HCT116 (cell line): ENCODE results near the gene CD99.

Experiments
- CEBPB ChIP-seq: IDR thresholded peaks from 2 replicates; pipeline ENCODE4 v1.6.1; 2012; ENCODE audit warnings: low read depth
- EZH2 ChIP-seq: fragments of 200-600 bp; sonication (generic); IDR thresholded peaks from 2 replicates; pipeline ENCODE4 v1.6.1; 2017; ENCODE audit warnings: antibody characterized with exemption, mixed run types
- POLR2A ChIP-seq: IDR thresholded peaks from 2 replicates; pipeline ENCODE4 v1.7.0; 2011; ENCODE audit warnings: borderline replicate concordance; ENCODE audit not compliant: insufficient read depth, insufficient read length; ENCODE audit errors: extremely low read depth
- POLR2AphosphoS5 ChIP-seq: IDR thresholded peaks from 2 replicates; pipeline ENCODE4 v1.6.1; 2011; ENCODE audit warnings: mild to moderate bottlenecking, low read depth, low read length, moderate library complexity
- RAD21 ChIP-seq: IDR thresholded peaks from 2 replicates; pipeline ENCODE4 v1.6.1; 2012; ENCODE audit warnings: low read depth, mild to moderate bottlenecking
- SP1 ChIP-seq: IDR thresholded peaks from 2 replicates; pipeline ENCODE4 v1.6.1; 2012; ENCODE audit warnings: low read depth
- SRF ChIP-seq: IDR thresholded peaks from 2 replicates; pipeline ENCODE4 v1.6.1; 2012; ENCODE audit warnings: low read depth
- TCF7L2 ChIP-seq: IDR thresholded peaks from 2 replicates; pipeline ENCODE4 v1.7.0; 2011; ENCODE audit warnings: borderline replicate concordance, inconsistent platforms; ENCODE audit not compliant: insufficient read depth, insufficient read length; ENCODE audit errors: extremely low read depth
- ZNF274 ChIP-seq: fragments of 200-500 bp; sonication (Bioruptor generic); IDR thresholded peaks from 2 replicates; pipeline ENCODE4 v1.6.1; 2014; ENCODE audit warnings: mild to moderate bottlenecking, low read depth, low read length, inconsistent platforms
- TF ChIP-seq, protein P1 (sequence below), 3 experiments: fragments of 200-600 bp in 1 of 3; sonication (generic) in 1 of 3; IDR thresholded peaks in 2 of 3; conservative IDR thresholded peaks in 1 of 3; 2 replicates each; pipeline ENCODE4 v1.5.1; 2012 to 2017; ENCODE audit warnings: low read depth in 2 of 3, low read length in 2 of 3, antibody characterized with exemption in 1 of 3, borderline replicate concordance in 1 of 3, control low read depth in 1 of 3, mild to moderate bottlenecking in 1 of 3, mixed read lengths in 1 of 3, mixed run types in 1 of 3, moderate library complexity in 1 of 3; ENCODE audit not compliant: insufficient read depth in 1 of 3
- TF ChIP-seq, protein P2 (sequence below): IDR thresholded peaks from 2 replicates; pipeline ENCODE4 v1.6.1; 2012; ENCODE audit warnings: low read depth
- TF ChIP-seq, protein P3 (sequence below): IDR thresholded peaks from 2 replicates; pipeline ENCODE4 v1.6.1; 2011; ENCODE audit warnings: mild to moderate bottlenecking, low read length, moderate library complexity; ENCODE audit not compliant: insufficient replicate concordance; ENCODE audit errors: extremely low read depth
- TF ChIP-seq, protein P4 (sequence below): IDR thresholded peaks from 2 replicates; pipeline ENCODE4 v1.6.1; 2012
- TF ChIP-seq, protein P5 (sequence below): IDR thresholded peaks from 2 replicates; pipeline ENCODE4 v1.6.1; 2012

DNA sequence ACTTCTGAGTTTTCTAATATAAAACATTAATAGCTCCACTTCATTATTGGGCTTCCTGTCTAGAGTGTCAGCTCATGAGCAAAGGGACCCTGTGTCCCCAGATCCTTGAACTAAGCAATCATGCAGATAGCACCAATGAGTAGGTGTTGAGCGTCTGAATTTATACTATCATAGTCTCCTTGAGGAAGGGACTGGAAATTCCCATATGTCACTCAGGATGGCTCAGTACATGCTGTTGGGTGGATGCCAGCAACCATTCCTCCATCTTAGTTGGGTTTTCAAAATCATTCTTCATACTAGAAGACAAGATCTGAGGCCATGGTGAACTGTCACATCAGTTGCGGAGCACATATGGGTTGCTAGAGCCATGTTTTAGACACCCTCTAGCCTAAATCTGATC lies 27.7 kb downstream of the CD99 start:
- no peak for TF ChIP-seq EZH2
- TF ChIP-seq, protein P1, sequence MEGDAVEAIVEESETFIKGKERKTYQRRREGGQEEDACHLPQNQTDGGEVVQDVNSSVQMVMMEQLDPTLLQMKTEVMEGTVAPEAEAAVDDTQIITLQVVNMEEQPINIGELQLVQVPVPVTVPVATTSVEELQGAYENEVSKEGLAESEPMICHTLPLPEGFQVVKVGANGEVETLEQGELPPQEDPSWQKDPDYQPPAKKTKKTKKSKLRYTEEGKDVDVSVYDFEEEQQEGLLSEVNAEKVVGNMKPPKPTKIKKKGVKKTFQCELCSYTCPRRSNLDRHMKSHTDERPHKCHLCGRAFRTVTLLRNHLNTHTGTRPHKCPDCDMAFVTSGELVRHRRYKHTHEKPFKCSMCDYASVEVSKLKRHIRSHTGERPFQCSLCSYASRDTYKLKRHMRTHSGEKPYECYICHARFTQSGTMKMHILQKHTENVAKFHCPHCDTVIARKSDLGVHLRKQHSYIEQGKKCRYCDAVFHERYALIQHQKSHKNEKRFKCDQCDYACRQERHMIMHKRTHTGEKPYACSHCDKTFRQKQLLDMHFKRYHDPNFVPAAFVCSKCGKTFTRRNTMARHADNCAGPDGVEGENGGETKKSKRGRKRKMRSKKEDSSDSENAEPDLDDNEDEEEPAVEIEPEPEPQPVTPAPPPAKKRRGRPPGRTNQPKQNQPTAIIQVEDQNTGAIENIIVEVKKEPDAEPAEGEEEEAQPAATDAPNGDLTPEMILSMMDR (IDR thresholded peaks at IDR 0.05 in 2 of 3, conservative IDR thresholded peaks at IDR 0.05 in 1 of 3; ENCODE audit: borderline replicate concordance in 1 of 3, insufficient read depth in 1 of 3, low read depth in 2 of 3, low read length in 2 of 3) = no peak
- TF ChIP-seq POLR2A = no peak
- no peak for TF ChIP-seq CEBPB
- TF ChIP-seq ZNF274 = no peak
- TF ChIP-seq POLR2AphosphoS5 = no peak
- no peak for TF ChIP-seq SP1
- TF ChIP-seq TCF7L2 = no peak
- no peak for TF ChIP-seq SRF
- TF ChIP-seq, protein P2, sequence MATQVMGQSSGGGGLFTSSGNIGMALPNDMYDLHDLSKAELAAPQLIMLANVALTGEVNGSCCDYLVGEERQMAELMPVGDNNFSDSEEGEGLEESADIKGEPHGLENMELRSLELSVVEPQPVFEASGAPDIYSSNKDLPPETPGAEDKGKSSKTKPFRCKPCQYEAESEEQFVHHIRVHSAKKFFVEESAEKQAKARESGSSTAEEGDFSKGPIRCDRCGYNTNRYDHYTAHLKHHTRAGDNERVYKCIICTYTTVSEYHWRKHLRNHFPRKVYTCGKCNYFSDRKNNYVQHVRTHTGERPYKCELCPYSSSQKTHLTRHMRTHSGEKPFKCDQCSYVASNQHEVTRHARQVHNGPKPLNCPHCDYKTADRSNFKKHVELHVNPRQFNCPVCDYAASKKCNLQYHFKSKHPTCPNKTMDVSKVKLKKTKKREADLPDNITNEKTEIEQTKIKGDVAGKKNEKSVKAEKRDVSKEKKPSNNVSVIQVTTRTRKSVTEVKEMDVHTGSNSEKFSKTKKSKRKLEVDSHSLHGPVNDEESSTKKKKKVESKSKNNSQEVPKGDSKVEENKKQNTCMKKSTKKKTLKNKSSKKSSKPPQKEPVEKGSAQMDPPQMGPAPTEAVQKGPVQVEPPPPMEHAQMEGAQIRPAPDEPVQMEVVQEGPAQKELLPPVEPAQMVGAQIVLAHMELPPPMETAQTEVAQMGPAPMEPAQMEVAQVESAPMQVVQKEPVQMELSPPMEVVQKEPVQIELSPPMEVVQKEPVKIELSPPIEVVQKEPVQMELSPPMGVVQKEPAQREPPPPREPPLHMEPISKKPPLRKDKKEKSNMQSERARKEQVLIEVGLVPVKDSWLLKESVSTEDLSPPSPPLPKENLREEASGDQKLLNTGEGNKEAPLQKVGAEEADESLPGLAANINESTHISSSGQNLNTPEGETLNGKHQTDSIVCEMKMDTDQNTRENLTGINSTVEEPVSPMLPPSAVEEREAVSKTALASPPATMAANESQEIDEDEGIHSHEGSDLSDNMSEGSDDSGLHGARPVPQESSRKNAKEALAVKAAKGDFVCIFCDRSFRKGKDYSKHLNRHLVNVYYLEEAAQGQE = no peak
- no peak for TF ChIP-seq RAD21
- TF ChIP-seq, protein P3, sequence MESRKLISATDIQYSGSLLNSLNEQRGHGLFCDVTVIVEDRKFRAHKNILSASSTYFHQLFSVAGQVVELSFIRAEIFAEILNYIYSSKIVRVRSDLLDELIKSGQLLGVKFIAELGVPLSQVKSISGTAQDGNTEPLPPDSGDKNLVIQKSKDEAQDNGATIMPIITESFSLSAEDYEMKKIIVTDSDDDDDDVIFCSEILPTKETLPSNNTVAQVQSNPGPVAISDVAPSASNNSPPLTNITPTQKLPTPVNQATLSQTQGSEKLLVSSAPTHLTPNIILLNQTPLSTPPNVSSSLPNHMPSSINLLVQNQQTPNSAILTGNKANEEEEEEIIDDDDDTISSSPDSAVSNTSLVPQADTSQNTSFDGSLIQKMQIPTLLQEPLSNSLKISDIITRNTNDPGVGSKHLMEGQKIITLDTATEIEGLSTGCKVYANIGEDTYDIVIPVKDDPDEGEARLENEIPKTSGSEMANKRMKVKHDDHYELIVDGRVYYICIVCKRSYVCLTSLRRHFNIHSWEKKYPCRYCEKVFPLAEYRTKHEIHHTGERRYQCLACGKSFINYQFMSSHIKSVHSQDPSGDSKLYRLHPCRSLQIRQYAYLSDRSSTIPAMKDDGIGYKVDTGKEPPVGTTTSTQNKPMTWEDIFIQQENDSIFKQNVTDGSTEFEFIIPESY = no peak
- TF ChIP-seq, protein P4, sequence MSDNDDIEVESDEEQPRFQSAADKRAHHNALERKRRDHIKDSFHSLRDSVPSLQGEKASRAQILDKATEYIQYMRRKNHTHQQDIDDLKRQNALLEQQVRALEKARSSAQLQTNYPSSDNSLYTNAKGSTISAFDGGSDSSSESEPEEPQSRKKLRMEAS = no peak
- TF ChIP-seq, protein P5, sequence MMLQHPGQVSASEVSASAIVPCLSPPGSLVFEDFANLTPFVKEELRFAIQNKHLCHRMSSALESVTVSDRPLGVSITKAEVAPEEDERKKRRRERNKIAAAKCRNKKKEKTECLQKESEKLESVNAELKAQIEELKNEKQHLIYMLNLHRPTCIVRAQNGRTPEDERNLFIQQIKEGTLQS = no peak
